NCI-H748 treated with DMSO at 0.1 percent for 48 hours (cell line): Measurements from ENCODE around the gene NKX2-4.

Experiments used
- DNase-seq: peaks from one replicate; lab custom pipeline; 2025; lab: John Stamatoyannopoulos, UW

NKX2-4 gene

GRCh38 chr20:21358737-21359136 lies 38.6 kb downstream of the NKX2-4 start:
- DNase-seq = no peak

- DNase-seq = no peak
Observed at GRCh38 chr20:21357844-21358243, 39.5 kb downstream of the NKX2-4 start.

GRCh38 chr20:21356386-21356785 lies 40.9 kb downstream of the NKX2-4 start:
- no peak for DNase-seq

GRCh38 chr20:21355981-21356380 lies 41.3 kb downstream of the NKX2-4 start:
- DNase-seq = no peak

- no peak for DNase-seq
Observed at GRCh38 chr20:21353236-21353635, 44.1 kb downstream of the NKX2-4 start.

- DNase-seq = no peak
Observed at GRCh38 chr20:21352703-21353102, 44.6 kb downstream of the NKX2-4 start.
